Progenitor cell of endocrine pancreas (in vitro differentiated cells): Measurements from ENCODE around the gene RHBG. TPM values are rescaled to one million over a fixed set of nuclear protein-coding genes. Genes with fewer than 3 reads are reported as not detected.

Experiments
- DNase-seq: peaks from one replicate; pipeline ENCODE4 v3.0.0; 2021; ENCODE audit warnings: low spot score; ENCODE audit not compliant: unreplicated experiment
- H3K27ac Mint-ChIP-seq: 2 replicates; pipeline ENCODE4 v1.8.0; 2021; ENCODE audit warnings: mild to moderate bottlenecking, moderate library complexity, mixed read lengths
- H3K27me3 Mint-ChIP-seq: 2 replicates; pipeline ENCODE4 v1.8.0; 2021; ENCODE audit warnings: mixed read lengths
- H3K36me3 Mint-ChIP-seq: 2 replicates; pipeline ENCODE4 v1.8.0; 2022; ENCODE audit warnings: mixed read lengths; ENCODE audit not compliant: insufficient read depth
- H3K4me1 Mint-ChIP-seq: 2 replicates; pipeline ENCODE4 v1.8.0; 2021; ENCODE audit warnings: low read depth, mixed read lengths
- H3K4me3 Mint-ChIP-seq: 2 replicates; pipeline ENCODE4 v1.8.0; 2021; ENCODE audit warnings: low read depth, mild to moderate bottlenecking, moderate library complexity, mixed read lengths
- H3K9me3 Mint-ChIP-seq: 2 replicates; pipeline ENCODE4 v1.8.0; 2021; ENCODE audit warnings: low read depth, mixed read lengths
- CTCF ChIP-seq: fragments of 200-600 bp; sonication (generic); IDR thresholded peaks from one replicate; pipeline ENCODE4 v1.5.0; 2021; ENCODE audit warnings: antibody characterized with exemption, mild to moderate bottlenecking; ENCODE audit not compliant: unreplicated experiment
- total RNA-seq: library from RNA; stranded (reverse); gene quantifications from 2 replicates; pipeline ENCODE4 v1.2.1, GENCODE V29; 2021

RHBG gene
- total RNA-seq, 1 donor from 2014 or later, result 0.36 TPM

GRCh38 chr1:156410740-156411139, 41.7 kb downstream of the RHBG start:
- Mint-ChIP-seq H3K4me3 (no peak overlapping the region), H3K27ac (no peak overlapping the region), H3K36me3 (no peaks in the 10 kb centered on the region), H3K27me3 (peaks cover 77% of the 10 kb centered on the region), H3K9me3 (no peaks in the 10 kb centered on the region), H3K4me1 (no peaks in the 10 kb centered on the region)
- no peak for DNase-seq
- TF ChIP-seq CTCF, result no peak

GRCh38 chr1:156412653-156413321, 43.8 kb downstream of the RHBG start:
- no peak for DNase-seq
- TF ChIP-seq CTCF, result no peak
- Mint-ChIP-seq H3K9me3 (no peaks in the 10 kb centered on the region), H3K4me1 (no peaks in the 10 kb centered on the region), H3K27me3 (peaks cover 81% of the 10 kb centered on the region), H3K27ac (no peak overlapping the region), H3K36me3 (no peaks in the 10 kb centered on the region), H3K4me3 (no peak overlapping the region)

- TF ChIP-seq CTCF, result no peak
- Mint-ChIP-seq H3K4me3 (no peak overlapping the region), H3K4me1 (no peaks in the 10 kb centered on the region), H3K27ac (no peak overlapping the region), H3K9me3 (no peaks in the 10 kb centered on the region), H3K27me3 (peaks cover 82% of the 10 kb centered on the region), H3K36me3 (no peaks in the 10 kb centered on the region)
- no peak for DNase-seq
Observed at GRCh38 chr1:156413391-156414246, 44.6 kb downstream of the RHBG start.

GRCh38 chr1:156414461-156415064, 45.6 kb downstream of the RHBG start:
- H3K4me3 Mint-ChIP-seq, result no peak overlapping the region
- peak; percentile 58 for DNase-seq

More at GRCh38 chr1:156414461-156415064, 45.6 kb downstream of the RHBG start:
- Mint-ChIP-seq H3K36me3 (no peaks in the 10 kb centered on the region), H3K9me3 (no peaks in the 10 kb centered on the region), H3K27ac (peak overlapping the region; percentile 2), H3K27me3 (peaks cover 84% of the 10 kb centered on the region), H3K4me1 (no peaks in the 10 kb centered on the region)
- TF ChIP-seq CTCF, result no peak
